Thoracic aorta (tissue), 2 donors: ENCODE results near the gene MRPL36. TPM values are rescaled to one million over a fixed set of nuclear protein-coding genes. Genes with fewer than 3 reads are reported as not detected.
A peak's percentile ranks its signal among the peaks of the same experiment; 100 is the strongest.

Experiments used
- ATAC-seq: fragments of 150-250 bp; one replicate; pipeline ENCODE4 v1.8.0; 2017; ENCODE audit warnings: low read depth; ENCODE audit not compliant: insufficient number of reproducible peaks, low FRiP score
- DNase-seq: peaks from one replicate; pipeline ENCODE4 v3.0.0-alpha.2; 2020; ENCODE audit warnings: low spot score
- H3K27ac ChIP-seq, 2 donors: fragments of 200-600 bp; sonication (generic); 1 replicate in 1 of 2; 2 replicates in 1 of 2; pipeline ENCODE4 v1.5.1; 2016; ENCODE audit warnings: mild to moderate bottlenecking in 2 of 2, moderate library complexity in 2 of 2
- H3K27me3 ChIP-seq: fragments of 200-600 bp; sonication (generic); replicated peaks from 2 replicates; pipeline ENCODE4 v1.6.0; 2016; ENCODE audit warnings: mild to moderate bottlenecking; ENCODE audit not compliant: insufficient read depth
- H3K36me3 ChIP-seq: fragments of 200-600 bp; sonication (generic); one replicate; pipeline ENCODE4 v1.5.1; 2016
- H3K4me1 ChIP-seq, 2 donors: fragments of 200-600 bp; sonication (generic); 1 replicate in 1 of 2; 2 replicates in 1 of 2; pipeline versions ENCODE4 v1.5.1 to v1.6.0; 2016; ENCODE audit warnings: low read depth in 2 of 2, mild to moderate bottlenecking in 1 of 2; ENCODE audit not compliant: control insufficient read depth in 1 of 2
- H3K4me3 ChIP-seq: fragments of 200-600 bp; sonication (generic); 2 replicates; pipeline ENCODE4 v1.5.1; 2016; ENCODE audit warnings: mild to moderate bottlenecking
- H3K9me3 ChIP-seq: fragments of 200-600 bp; sonication (generic); 2 replicates; pipeline ENCODE4 v1.5.1; 2016
- CTCF ChIP-seq: fragments of 200-600 bp; sonication (generic); IDR thresholded peaks from one replicate; pipeline ENCODE4 v1.5.1; 2019; ENCODE audit warnings: antibody characterized with exemption
- total RNA-seq, 2 donors: library from RNA; depleted of rRNA; stranded (reverse); fragments of >200 nt; gene quantifications; one replicate each; pipeline versions ENCODE4 v1.1.0 to v1.2.3, GENCODE V29; 2016

Gene MRPL36
- total RNA-seq, 2 donors from 2014 or later, result 26.2 to 26.9 TPM

- TF ChIP-seq CTCF, result no peak
- peaks cover 4 to 6% of the 10 kb centered on the region in 2 donors for H3K4me1 ChIP-seq
- H3K27me3 ChIP-seq, result no peaks in the 10 kb centered on the region
- ATAC-seq (no peak), DNase-seq (no peak)
- peaks cover 43% of the 10 kb centered on the region for H3K36me3 ChIP-seq
- no peak overlapping the region for H3K27ac ChIP-seq
- H3K9me3 ChIP-seq, result no peaks in the 10 kb centered on the region
- no peak overlapping the region for H3K4me3 ChIP-seq
Observed at GRCh38 chr5:1805326-1805725, 5.7 kb upstream of the MRPL36 start.

- Histone ChIP-seq H3K9me3 (no peaks in the 10 kb centered on the region), H3K4me3 (no peak overlapping the region), H3K27me3 (no peaks in the 10 kb centered on the region), H3K4me1 (peaks cover 4 to 8% of the 10 kb centered on the region in 2 donors), H3K36me3 (peaks cover 38% of the 10 kb centered on the region), H3K27ac (no peak overlapping the region)
- ATAC-seq, result no peak
- DNase-seq, result no peak
- TF ChIP-seq CTCF, result no peak
Observed at GRCh38 chr5:1804001-1804690, 4.5 kb upstream of the MRPL36 start.

GRCh38 chr5:1803192-1803591 lies 3.6 kb upstream of the MRPL36 start:
- Histone ChIP-seq H3K4me3 (no peak overlapping the region), H3K4me1 (peaks cover 4 to 16% of the 10 kb centered on the region in 2 donors), H3K36me3 (peaks cover 34% of the 10 kb centered on the region), H3K27me3 (no peaks in the 10 kb centered on the region), H3K27ac (no peak overlapping the region), H3K9me3 (no peaks in the 10 kb centered on the region)
- TF ChIP-seq CTCF, result no peak
- ATAC-seq, result no peak
- DNase-seq, result no peak

GRCh38 chr5:1801967-1802295 lies 2.3 kb upstream of the MRPL36 start:
- Histone ChIP-seq H3K4me1 (peaks cover 4 to 16% of the 10 kb centered on the region in 2 donors), H3K36me3 (peaks cover 40% of the 10 kb centered on the region)
- no peak for TF ChIP-seq CTCF

GRCh38 chr5:1801222-1801966 lies 1.8 kb upstream of the MRPL36 start, which contains the start of gene NDUFS6:
Gene NDUFS6, plus strand, starts transcription at chr5:1801407. Its CDS starts 11 bp downstream, at chr5:1801418.
- TF ChIP-seq CTCF, result no peak
- peaks cover 4 to 16% of the 10 kb centered on the region in 2 donors for H3K4me1 ChIP-seq
- H3K27ac ChIP-seq, result peak within 1 kb of the TSS; percentile 65 to 70
- H3K27me3 ChIP-seq, result no peaks in the 10 kb centered on the region
- H3K36me3 ChIP-seq, result peaks cover 36% of the 10 kb centered on the region
- DNase-seq, result no peak
- H3K9me3 ChIP-seq, result no peaks in the 10 kb centered on the region
- peak; percentile 54 for ATAC-seq
- H3K4me3 ChIP-seq, result peak within 1 kb of the TSS; percentile 86

More at GRCh38 chr5:1801967-1802295, 2.3 kb upstream of the MRPL36 start:
- Histone ChIP-seq H3K27me3 (no peaks in the 10 kb centered on the region), H3K27ac (no peak overlapping the region), H3K4me3 (peak overlapping the region; percentile 86), H3K9me3 (no peaks in the 10 kb centered on the region)
- ATAC-seq (no peak), DNase-seq (no peak)
